Karpas-422 (cell line): ENCODE measurements around the gene MAP4. TPM values are rescaled to one million over a fixed set of nuclear protein-coding genes. Genes with fewer than 3 reads are reported as not detected.
"Not testable (repeated sequence)": the region's sequence is repeated elsewhere in the genome, so short reads cannot be mapped to it uniquely, and the experiment has no call there.

ENCODE experiments used
- DNase-seq: peaks from one replicate; pipeline ENCODE4 v3.0.0-alpha.2; 2015
- H2AFZ ChIP-seq: fragments of 200-600 bp; sonication (generic); 2 replicates; pipeline ENCODE4 v1.6.1; 2014; ENCODE audit warnings: antibody characterized with exemption, low read length, mixed read lengths
- H3K27ac ChIP-seq: fragments of 200-600 bp; sonication (generic); 2 replicates; pipeline ENCODE4 v1.5.1; 2014; ENCODE audit warnings: mild to moderate bottlenecking, low read length, moderate library complexity
- H3K27me3 ChIP-seq: fragments of 200-600 bp; sonication (generic); 2 replicates; pipeline ENCODE4 v1.6.1; 2014; ENCODE audit warnings: low read length, mixed read lengths
- H3K36me3 ChIP-seq: fragments of 200-600 bp; sonication (generic); 2 replicates; pipeline ENCODE4 v1.6.1; 2014; ENCODE audit warnings: low read length, mixed read lengths; ENCODE audit not compliant: insufficient read depth
- H3K4me1 ChIP-seq: fragments of 200-600 bp; sonication (generic); 2 replicates; pipeline ENCODE4 v1.6.1; 2014; ENCODE audit warnings: mild to moderate bottlenecking, low read length, mixed read lengths
- H3K4me2 ChIP-seq: fragments of 200-600 bp; sonication (generic); 2 replicates; pipeline ENCODE4 v1.6.1; 2014; ENCODE audit warnings: low read length, low read depth, mild to moderate bottlenecking; ENCODE audit not compliant: poor library complexity, severe bottlenecking
- H3K4me3 ChIP-seq: fragments of 200-600 bp; sonication (generic); 2 replicates; pipeline ENCODE4 v1.5.1; 2014; ENCODE audit warnings: mild to moderate bottlenecking, antibody characterized with exemption, low read length, mixed read lengths
- H3K79me2 ChIP-seq: fragments of 200-600 bp; sonication (generic); 2 replicates; pipeline ENCODE4 v1.6.1; 2014; ENCODE audit warnings: mild to moderate bottlenecking, low read length, mixed read lengths
- H3K9ac ChIP-seq: fragments of 200-600 bp; sonication (generic); 2 replicates; pipeline ENCODE4 v1.6.0; 2014; ENCODE audit warnings: low read length
- H3K9me2 ChIP-seq: fragments of 200-600 bp; sonication (generic), shearing (Covaris generic); replicated peaks from 2 replicates; pipeline ENCODE4 v1.6.0; 2014; ENCODE audit warnings: mild to moderate bottlenecking, low read length, moderate library complexity; ENCODE audit not compliant: insufficient read depth
- H3K9me3 ChIP-seq: fragments of 300-700, 200-600 bp; sonication (generic); 2 replicates; pipeline ENCODE4 v1.6.1; 2014; ENCODE audit warnings: low read length, mixed read lengths
- H4K20me1 ChIP-seq: fragments of 200-600 bp; sonication (generic); 2 replicates; pipeline ENCODE4 v1.6.1; 2014; ENCODE audit warnings: mild to moderate bottlenecking, antibody characterized with exemption, low read length, low read depth; ENCODE audit not compliant: insufficient read depth
- total RNA-seq: library from RNA; depleted of rRNA; stranded (reverse); fragments of >200 nt; shearing (Covaris generic); gene quantifications from 2 replicates; pipeline ENCODE4 v1.2.3, GENCODE V29; 2014; ENCODE audit warnings: low replicate concordance

The MAP4 gene
- total RNA-seq, 1 experiment from 2014 or later: 45.6 TPM

DNA sequence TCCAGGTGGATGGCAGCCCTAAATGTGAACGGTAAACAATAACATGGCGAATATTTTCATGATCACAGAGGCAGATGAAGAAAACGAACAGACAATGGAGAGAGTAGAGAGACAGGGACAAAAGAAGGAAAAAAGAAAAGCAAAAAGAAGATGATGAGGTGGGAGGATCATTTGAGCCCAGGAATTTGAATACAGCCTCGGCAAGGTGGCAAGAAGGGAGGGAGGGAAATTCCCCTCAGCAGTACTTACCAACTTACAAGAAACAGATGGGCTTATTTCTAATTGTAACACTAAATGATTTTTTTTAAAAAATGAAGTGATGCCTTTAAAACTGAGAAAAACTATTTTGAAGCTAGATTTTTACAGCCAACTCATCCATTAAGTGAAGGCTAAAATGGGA lies 6.0 kb upstream of the MAP4 start:
- Histone ChIP-seq H3K4me1 (peaks cover 22% of the 10 kb centered on the region), H2AFZ (no peak overlapping the region), H3K27me3 (no peaks in the 10 kb centered on the region), H3K79me2 (peaks cover 90% of the 10 kb centered on the region), H4K20me1 (no peaks in the 10 kb centered on the region), H3K36me3 (no peaks in the 10 kb centered on the region), H3K9me2 (no peaks in the 10 kb centered on the region), H3K27ac (no peak overlapping the region), H3K4me2 (no peak overlapping the region), H3K9ac (no peak overlapping the region), H3K4me3 (no peak overlapping the region), H3K9me3 (no peaks in the 10 kb centered on the region)
- DNase-seq: no peak

GRCh38 chr3:48018841-48019240 lies 2.6 kb upstream of the MAP4 start:
- DNase-seq: no peak
- Histone ChIP-seq H3K9me2 (no peaks in the 10 kb centered on the region), H3K9me3 (no peaks in the 10 kb centered on the region), H3K27ac (no peak overlapping the region), H3K36me3 (no peaks in the 10 kb centered on the region), H3K79me2 (peaks cover 93% of the 10 kb centered on the region), H2AFZ (no peak overlapping the region), H3K9ac (no peak overlapping the region), H3K4me2 (no peak overlapping the region), H3K4me1 (peaks cover 48% of the 10 kb centered on the region), H3K4me3 (no peak overlapping the region), H4K20me1 (no peaks in the 10 kb centered on the region), H3K27me3 (no peaks in the 10 kb centered on the region)

DNA sequence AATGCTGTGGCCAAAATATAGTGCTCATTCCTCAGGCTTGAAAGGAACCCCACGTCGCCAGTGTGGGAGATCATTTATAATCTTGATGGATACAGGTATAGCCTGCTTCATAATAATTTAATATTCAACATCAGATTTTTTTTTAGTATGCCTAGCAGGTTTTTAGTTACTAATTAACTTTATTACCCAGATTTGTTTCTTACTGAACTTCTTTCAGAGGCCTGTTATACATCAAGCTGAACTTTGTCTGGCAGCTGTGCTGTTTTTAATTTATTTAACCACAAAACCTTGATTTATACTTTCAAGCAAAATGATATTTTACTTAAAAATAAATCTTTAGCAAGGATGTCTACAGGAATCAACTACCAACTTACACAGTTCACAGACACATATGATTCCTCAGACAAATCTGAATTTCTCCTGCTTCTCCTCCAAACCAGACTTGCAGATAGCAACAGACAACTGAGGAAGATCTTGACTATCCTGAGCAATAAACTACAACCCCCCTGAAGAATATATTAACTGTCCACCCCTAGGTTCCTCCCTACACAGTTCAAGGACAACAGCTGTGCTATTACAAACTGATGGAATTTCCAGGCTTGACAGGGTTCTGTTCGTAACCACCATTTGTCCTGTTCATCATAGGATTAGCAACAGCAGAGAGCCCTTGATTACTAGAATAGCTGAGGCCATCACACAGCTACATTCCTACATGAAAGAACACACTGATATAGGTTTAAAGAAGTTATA lies 610 bp downstream of the MAP4 start:
- no peaks in the 10 kb centered on the region for H3K9me3 ChIP-seq
- H3K4me3 ChIP-seq: no peak overlapping the region
- no peak overlapping the region for H3K4me2 ChIP-seq
- no peaks in the 10 kb centered on the region for H3K36me3 ChIP-seq
- peak overlapping the region; percentile 31 for H3K27ac ChIP-seq
- H2AFZ ChIP-seq: no peak overlapping the region
- no peak for DNase-seq
- 0 out of 2 replicates have a peak overlapping the region, but pooled peaks have one; percentile 4 for H3K9ac ChIP-seq
- peaks cover 93% of the 10 kb centered on the region for H3K79me2 ChIP-seq
- H3K4me1 ChIP-seq: peaks cover 68% of the 10 kb centered on the region
- no peaks in the 10 kb centered on the region for H3K27me3 ChIP-seq
- H3K9me2 ChIP-seq: no peaks in the 10 kb centered on the region
- no peaks in the 10 kb centered on the region for H4K20me1 ChIP-seq

GRCh38 chr3:48014358-48014757 lies 1.9 kb downstream of the MAP4 start:
- Histone ChIP-seq H3K27me3 (no peaks in the 10 kb centered on the region), H3K9me2 (no peaks in the 10 kb centered on the region), H4K20me1 (no peaks in the 10 kb centered on the region), H3K27ac (0 out of 2 replicates have a peak overlapping the region, but pooled peaks have one; percentile 17), H3K9ac (no peak overlapping the region), H3K4me1 (peaks cover 57% of the 10 kb centered on the region), H3K4me3 (no peak overlapping the region), H3K4me2 (no peak overlapping the region), H3K36me3 (no peaks in the 10 kb centered on the region; the same call in 1 of the 2 replicates), H3K79me2 (peaks cover 93% of the 10 kb centered on the region), H2AFZ (no peak overlapping the region), H3K9me3 (no peaks in the 10 kb centered on the region)
- DNase-seq: no peak

GRCh38 chr3:48013288-48013980 lies 2.8 kb downstream of the MAP4 start:
- Histone ChIP-seq H3K4me2 (no peak overlapping the region), H2AFZ (no peak overlapping the region), H3K27me3 (no peaks in the 10 kb centered on the region), H3K79me2 (peaks cover 94% of the 10 kb centered on the region), H3K36me3 (no peaks in the 10 kb centered on the region; the same call in 1 of the 2 replicates), H3K9ac (no peak overlapping the region), H4K20me1 (no peaks in the 10 kb centered on the region), H3K9me3 (no peaks in the 10 kb centered on the region), H3K4me3 (no peak overlapping the region), H3K9me2 (no peaks in the 10 kb centered on the region), H3K4me1 (peaks cover 57% of the 10 kb centered on the region), H3K27ac (0 out of 2 replicates have a peak overlapping the region, but pooled peaks have one; percentile 17)
- peak; percentile 52 for DNase-seq

DNA sequence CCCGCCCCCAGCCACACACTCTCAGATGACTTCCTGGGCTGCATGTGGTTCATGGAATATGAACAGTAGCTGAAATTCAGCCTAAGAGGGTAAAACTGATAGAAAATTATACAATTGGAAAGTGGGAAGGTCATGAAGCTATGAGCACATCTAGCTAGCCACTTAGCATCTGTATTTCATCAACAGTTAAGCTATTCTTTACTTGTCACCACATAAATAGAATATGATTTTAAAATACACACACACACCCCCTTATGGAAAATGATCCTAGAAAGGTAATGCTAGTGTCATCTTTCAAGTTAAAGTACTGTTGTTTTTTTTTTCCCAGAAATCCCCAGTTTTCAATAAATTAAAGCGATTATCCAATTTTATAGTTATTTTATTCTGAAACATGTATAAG lies 3.6 kb downstream of the MAP4 start:
- Histone ChIP-seq H3K4me1 (peaks cover 57% of the 10 kb centered on the region), H3K9me3 (no peaks in the 10 kb centered on the region), H3K79me2 (peaks cover 95% of the 10 kb centered on the region), H4K20me1 (no peaks in the 10 kb centered on the region), H3K27me3 (no peaks in the 10 kb centered on the region), H3K36me3 (no peaks in the 10 kb centered on the region; the same call in 1 of the 2 replicates), H3K27ac (no peak overlapping the region), H3K9me2 (no peaks in the 10 kb centered on the region), H3K4me2 (no peak overlapping the region), H3K4me3 (no peak overlapping the region), H3K9ac (no peak overlapping the region), H2AFZ (no peak overlapping the region)
- no peak for DNase-seq

DNA sequence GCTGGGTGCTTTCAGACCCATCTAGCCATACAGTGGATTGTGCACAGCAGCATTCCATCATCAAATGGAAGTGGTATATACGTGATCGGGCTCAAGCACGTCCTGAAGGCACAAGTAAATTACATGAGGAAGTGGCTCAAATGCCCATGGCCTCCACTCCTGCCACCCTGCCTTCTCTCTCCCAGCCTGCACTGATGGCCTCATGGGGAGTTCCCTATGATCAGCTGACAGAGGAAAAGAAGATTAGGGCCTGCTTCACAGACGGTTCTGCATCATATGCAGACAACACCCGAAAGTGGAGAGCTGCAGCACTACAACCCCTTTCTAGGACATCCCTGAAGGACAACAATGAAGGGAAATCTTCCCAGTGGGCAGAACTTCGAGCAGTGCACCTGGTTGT lies 8.2 kb downstream of the MAP4 start:
- not testable (repeated sequence) for H3K4me3 ChIP-seq, H2AFZ ChIP-seq, H3K27me3 ChIP-seq, H3K9me3 ChIP-seq, H3K9me2 ChIP-seq, H4K20me1 ChIP-seq, H3K4me2 ChIP-seq, H3K9ac ChIP-seq, DNase-seq, H3K27ac ChIP-seq, H3K36me3 ChIP-seq
- peaks cover 20% of the 10 kb centered on the region for H3K4me1 ChIP-seq
- H3K79me2 ChIP-seq: peaks cover 83% of the 10 kb centered on the region

DNA sequence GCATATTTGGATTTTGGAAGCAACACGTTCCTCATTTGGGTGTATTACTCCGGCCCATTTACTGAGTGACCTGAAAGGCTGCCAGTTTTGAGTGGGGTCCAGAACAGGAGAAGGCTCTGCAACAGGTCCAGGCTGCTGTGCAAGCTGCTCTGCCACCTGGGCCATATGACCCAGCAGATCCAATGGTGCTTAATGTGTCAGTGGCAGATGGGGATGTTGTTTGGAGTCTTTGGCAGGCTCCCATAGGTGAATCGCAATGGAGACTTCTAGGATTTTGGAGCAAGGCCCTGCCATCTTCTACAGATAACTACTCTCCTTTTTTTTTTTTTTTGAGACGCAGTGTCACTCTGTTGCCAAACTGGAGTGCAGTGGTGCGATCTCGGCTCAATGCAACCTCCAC lies 8.9 kb downstream of the MAP4 start:
- H3K79me2 ChIP-seq: peaks cover 76% of the 10 kb centered on the region

More for the DNA sequence above, 8.9 kb downstream of the MAP4 start:
- not testable (repeated sequence) for H3K27me3 ChIP-seq, H3K9me2 ChIP-seq, H3K9ac ChIP-seq, H3K36me3 ChIP-seq, H2AFZ ChIP-seq, H3K9me3 ChIP-seq, DNase-seq, H4K20me1 ChIP-seq, H3K27ac ChIP-seq, H3K4me3 ChIP-seq, H3K4me2 ChIP-seq
- H3K4me1 ChIP-seq: peaks cover 13% of the 10 kb centered on the region
